ENCODE data around the gene KCTD18.

DNA sequence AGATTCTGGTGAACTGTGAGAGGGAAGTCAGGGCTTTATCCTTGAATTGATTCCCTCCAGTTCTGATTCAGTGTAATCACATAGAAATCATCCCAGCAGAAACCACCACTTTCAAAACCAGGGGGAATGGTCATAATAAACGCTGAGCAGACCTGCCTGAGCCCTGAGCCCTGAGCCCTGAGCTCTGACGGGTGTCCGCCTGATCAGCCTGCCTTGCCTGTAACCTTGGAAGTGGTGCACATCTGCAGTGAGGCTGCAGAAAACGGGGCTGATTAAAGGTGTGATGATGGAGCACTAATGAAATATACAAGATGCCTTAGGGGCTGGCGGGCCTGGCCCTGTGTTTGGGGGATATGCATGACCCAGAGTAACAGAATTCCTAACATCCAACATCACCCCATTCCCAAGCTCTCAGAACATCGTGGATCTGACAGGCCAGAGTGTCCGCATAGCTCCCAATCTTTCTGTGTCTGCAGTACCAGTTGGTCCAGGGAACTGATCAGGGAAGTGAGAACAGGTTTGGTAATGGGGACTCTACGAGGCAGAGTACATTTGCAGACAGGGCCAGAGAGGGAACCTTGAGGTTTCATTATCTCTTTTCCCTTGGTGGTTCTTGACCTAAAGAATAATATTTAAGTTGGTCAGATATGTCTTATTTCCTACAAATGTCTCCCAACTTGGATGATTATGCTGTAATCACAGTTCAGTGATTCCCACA lies 37.8 kb downstream of the KCTD18 start:
- TF ChIP-seq, protein P1, sequence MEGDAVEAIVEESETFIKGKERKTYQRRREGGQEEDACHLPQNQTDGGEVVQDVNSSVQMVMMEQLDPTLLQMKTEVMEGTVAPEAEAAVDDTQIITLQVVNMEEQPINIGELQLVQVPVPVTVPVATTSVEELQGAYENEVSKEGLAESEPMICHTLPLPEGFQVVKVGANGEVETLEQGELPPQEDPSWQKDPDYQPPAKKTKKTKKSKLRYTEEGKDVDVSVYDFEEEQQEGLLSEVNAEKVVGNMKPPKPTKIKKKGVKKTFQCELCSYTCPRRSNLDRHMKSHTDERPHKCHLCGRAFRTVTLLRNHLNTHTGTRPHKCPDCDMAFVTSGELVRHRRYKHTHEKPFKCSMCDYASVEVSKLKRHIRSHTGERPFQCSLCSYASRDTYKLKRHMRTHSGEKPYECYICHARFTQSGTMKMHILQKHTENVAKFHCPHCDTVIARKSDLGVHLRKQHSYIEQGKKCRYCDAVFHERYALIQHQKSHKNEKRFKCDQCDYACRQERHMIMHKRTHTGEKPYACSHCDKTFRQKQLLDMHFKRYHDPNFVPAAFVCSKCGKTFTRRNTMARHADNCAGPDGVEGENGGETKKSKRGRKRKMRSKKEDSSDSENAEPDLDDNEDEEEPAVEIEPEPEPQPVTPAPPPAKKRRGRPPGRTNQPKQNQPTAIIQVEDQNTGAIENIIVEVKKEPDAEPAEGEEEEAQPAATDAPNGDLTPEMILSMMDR (IDR thresholded peaks at IDR 0.05), result no peak
- no peak for TF ChIP-seq POLR2AphosphoS5 (IDR thresholded peaks at IDR 0.05)

Data from stomach (tissue), 4 donors.